PC-3 (cell line): ENCODE measurements around the gene ARHGEF4. TPM values are rescaled to one million over a fixed set of nuclear protein-coding genes. Genes with fewer than 3 reads are reported as not detected.

Source experiments
- ATAC-seq: fragments of 200-7000 bp; cut with Tn5 transposase; 2 replicates; pipeline ENCODE4 v1.9.1; 2020; ENCODE audit warnings: mild to moderate bottlenecking, moderate library complexity
- BruUV-seq: library from RNA; stranded (reverse); fragments of 400-500 nt; replicated peaks from 2 replicates; lab custom pipeline; 2021; lab: Mats Ljungman, UMichigan
- CTCF ChIA-PET: fragments of 300-600 bp; sonication (Branson Sonifier 250); formaldehyde crosslinking; loops from one replicate; lab custom pipeline; 2022; ENCODE audit warnings: antibody characterized with exemption; lab: Charles Lee
- POLR2A ChIA-PET: fragments of 300-600 bp; sonication (Branson Sonifier 250); formaldehyde crosslinking; loops from one replicate; lab custom pipeline; 2022; ENCODE audit warnings: antibody characterized with exemption; ENCODE audit not compliant: unreplicated experiment; lab: Charles Lee
- DNase-seq: peaks from one replicate; pipeline ENCODE4 v3.0.0-alpha.2; 2015
- H2AFZ ChIP-seq: fragments of 300-600 bp; sonication (generic); 2 replicates; pipeline ENCODE4 v1.6.0; 2016; ENCODE audit warnings: antibody characterized with exemption, low read length
- H3F3A ChIP-seq: fragments of 300-600 bp; sonication (generic); one replicate; pipeline ENCODE4 v1.6.0; 2017; ENCODE audit warnings: antibody characterized with exemption, low read length, control low read depth, mild to moderate bottlenecking; ENCODE audit not compliant: unreplicated experiment
- H3K27ac ChIP-seq: fragments of 300-600 bp; sonication (generic); 2 replicates; pipeline ENCODE4 v1.5.1; 2016; ENCODE audit warnings: mild to moderate bottlenecking, low read length
- H3K27me3 ChIP-seq: fragments of 300-600 bp; sonication (generic); 2 replicates; pipeline ENCODE4 v1.6.1; 2016; ENCODE audit warnings: low read length, mixed read lengths
- H3K36me3 ChIP-seq: fragments of 300-600 bp; sonication (generic); 2 replicates; pipeline ENCODE4 v1.6.1; 2016; ENCODE audit warnings: low read depth, mixed run types, low read length, mixed read lengths
- H3K4me1 ChIP-seq: fragments of 300-600 bp; sonication (generic); 2 replicates; pipeline ENCODE4 v1.5.1; 2016; ENCODE audit warnings: low read length; ENCODE audit not compliant: insufficient read depth
- H3K4me2 ChIP-seq: fragments of 300-600 bp; sonication (generic); 2 replicates; pipeline ENCODE4 v1.6.0; 2016; ENCODE audit warnings: low read length
- H3K4me3 ChIP-seq: fragments of 300-600 bp; sonication (generic); 2 replicates; pipeline ENCODE4 v1.5.1; 2016; ENCODE audit warnings: mild to moderate bottlenecking, low read length, mixed read lengths
- H3K79me2 ChIP-seq: fragments of 300-600 bp; sonication (generic); 2 replicates; pipeline ENCODE4 v1.6.1; 2017; ENCODE audit warnings: low read length, mixed read lengths
- H3K9ac ChIP-seq: fragments of 300-600 bp; sonication (generic); 2 replicates; pipeline ENCODE4 v1.6.0; 2016; ENCODE audit warnings: mild to moderate bottlenecking, low read length
- H3K9me2 ChIP-seq: fragments of 300-600 bp; sonication (generic); replicated peaks from 2 replicates; pipeline ENCODE4 v1.6.1; 2016; ENCODE audit warnings: mixed run types, low read length, mixed read lengths
- H3K9me3 ChIP-seq: fragments of 300-600 bp; sonication (generic); 2 replicates; pipeline ENCODE4 v1.6.1; 2016; ENCODE audit warnings: low read length, mixed read lengths
- H4K20me1 ChIP-seq: fragments of 300-600 bp; sonication (generic); 2 replicates; pipeline ENCODE4 v1.6.1; 2016; ENCODE audit warnings: low read length, mixed read lengths
- EZH2 ChIP-seq: fragments of 300-600 bp; sonication (generic); IDR thresholded peaks from one replicate; pipeline ENCODE4 v1.6.1; 2017; ENCODE audit warnings: antibody characterized with exemption, mild to moderate bottlenecking, low read length; ENCODE audit not compliant: unreplicated experiment
- EZH2phosphoT487 ChIP-seq: fragments of 300-600 bp; sonication (generic); IDR thresholded peaks from 2 replicates; pipeline ENCODE4 v1.6.1; 2018; ENCODE audit warnings: mild to moderate bottlenecking, antibody characterized with exemption, low read length, borderline replicate concordance
- intact Hi-C: fragments of 100-400 bp; cut with micrococcal nuclease; formaldehyde crosslinking; loops from 2 replicates; pipeline ENCODE4 v1.9.0; 2023
- total RNA-seq: library from RNA; depleted of rRNA; stranded (reverse); fragments of >200 nt; gene quantifications from 2 replicates; pipeline ENCODE4 v1.2.3, GENCODE V29; 2014
- TF ChIP-seq, protein P1 (sequence below): fragments of 300-600 bp; sonication (generic); conservative IDR thresholded peaks from 2 replicates; pipeline ENCODE4 v1.5.1; 2017; ENCODE audit warnings: antibody characterized with exemption, low read depth, mild to moderate bottlenecking, low read length

ARHGEF4 gene
- total RNA-seq, 1 experiment from 2014 or later, result 21.5 TPM

GRCh38 chr2:130873700-130874346 is 37.1 kb downstream of the ARHGEF4 start:
- intact Hi-C loops, result loop anchor here (1.0 to 5.0 kb wide), 2 partner anchors 48 to 77 kb away; no protein-coding TSS in a partner anchor
- POLR2A ChIA-PET, result no interaction called here
- Histone ChIP-seq H3K9me2 (no peaks in the 10 kb centered on the region), H3K4me3 (no peak overlapping the region), H3K79me2 (no peaks in the 10 kb centered on the region), H3K27me3 (no peaks in the 10 kb centered on the region), H3K4me2 (no peak overlapping the region), H3K27ac (no peak overlapping the region), H3K4me1 (no peaks in the 10 kb centered on the region), H3K9me3 (no peaks in the 10 kb centered on the region), H3K9ac (no peak overlapping the region), H3K36me3 (no peaks in the 10 kb centered on the region), H4K20me1 (no peaks in the 10 kb centered on the region), H3F3A (no peaks in the 10 kb centered on the region), H2AFZ (no peak overlapping the region)
- BruUV-seq, result no TSS peak
- DNase-seq (peak; percentile 76), ATAC-seq (peak; percentile 90)
- CTCF ChIA-PET, result interaction anchor here (0.6 to 1.6 kb wide), 2 partner anchors 75 to 76 kb away, joined by 5 to 23 read pairs; no protein-coding TSS in a partner anchor
- no peak for TF ChIP-seq EZH2
- TF ChIP-seq, protein P1, sequence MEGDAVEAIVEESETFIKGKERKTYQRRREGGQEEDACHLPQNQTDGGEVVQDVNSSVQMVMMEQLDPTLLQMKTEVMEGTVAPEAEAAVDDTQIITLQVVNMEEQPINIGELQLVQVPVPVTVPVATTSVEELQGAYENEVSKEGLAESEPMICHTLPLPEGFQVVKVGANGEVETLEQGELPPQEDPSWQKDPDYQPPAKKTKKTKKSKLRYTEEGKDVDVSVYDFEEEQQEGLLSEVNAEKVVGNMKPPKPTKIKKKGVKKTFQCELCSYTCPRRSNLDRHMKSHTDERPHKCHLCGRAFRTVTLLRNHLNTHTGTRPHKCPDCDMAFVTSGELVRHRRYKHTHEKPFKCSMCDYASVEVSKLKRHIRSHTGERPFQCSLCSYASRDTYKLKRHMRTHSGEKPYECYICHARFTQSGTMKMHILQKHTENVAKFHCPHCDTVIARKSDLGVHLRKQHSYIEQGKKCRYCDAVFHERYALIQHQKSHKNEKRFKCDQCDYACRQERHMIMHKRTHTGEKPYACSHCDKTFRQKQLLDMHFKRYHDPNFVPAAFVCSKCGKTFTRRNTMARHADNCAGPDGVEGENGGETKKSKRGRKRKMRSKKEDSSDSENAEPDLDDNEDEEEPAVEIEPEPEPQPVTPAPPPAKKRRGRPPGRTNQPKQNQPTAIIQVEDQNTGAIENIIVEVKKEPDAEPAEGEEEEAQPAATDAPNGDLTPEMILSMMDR, result peak; percentile 80

- POLR2A ChIA-PET, result no interaction called here
- no peaks in the 10 kb centered on the region for H4K20me1 ChIP-seq
- H3K27me3 ChIP-seq, result no peaks in the 10 kb centered on the region
- no peaks in the 10 kb centered on the region for H3K9me2 ChIP-seq
- TF ChIP-seq, protein P1, result no peak
- no peak for TF ChIP-seq EZH2
- no peak for TF ChIP-seq EZH2phosphoT487
- H3K36me3 ChIP-seq, result no peaks in the 10 kb centered on the region
- CTCF ChIA-PET, result interaction anchor here (1.6 kb wide), 1 partner anchor 77 kb away, joined by 23 read pairs; no protein-coding TSS in a partner anchor
- H3K79me2 ChIP-seq, result no peaks in the 10 kb centered on the region
- BruUV-seq, result no TSS peak
- H2AFZ ChIP-seq, result no peak overlapping the region
- H3F3A ChIP-seq, result no peaks in the 10 kb centered on the region
- no peaks in the 10 kb centered on the region for H3K4me1 ChIP-seq
- DNase-seq (no peak), ATAC-seq (no peak)
- H3K9ac ChIP-seq, result no peak overlapping the region
- no peaks in the 10 kb centered on the region for H3K9me3 ChIP-seq
- intact Hi-C loops, result loop anchor here (5.0 kb wide), 1 partner anchor 48 kb away; no protein-coding TSS in a partner anchor
- no peak overlapping the region for H3K4me3 ChIP-seq
- H3K4me2 ChIP-seq, result no peak overlapping the region
- H3K27ac ChIP-seq, result no peak overlapping the region
Observed at GRCh38 chr2:130874512-130874911, 37.8 kb downstream of the ARHGEF4 start.

GRCh38 chr2:130875935-130876334 is 39.2 kb downstream of the ARHGEF4 start:
- TF ChIP-seq EZH2, result no peak
- no peak for TF ChIP-seq EZH2phosphoT487
- TF ChIP-seq, protein P1, result no peak

More at GRCh38 chr2:130875935-130876334, 39.2 kb downstream of the ARHGEF4 start:
- Histone ChIP-seq H3K9ac (no peak overlapping the region), H3F3A (no peaks in the 10 kb centered on the region), H3K36me3 (no peaks in the 10 kb centered on the region), H2AFZ (no peak overlapping the region), H3K4me3 (no peak overlapping the region), H3K27me3 (no peaks in the 10 kb centered on the region), H3K79me2 (no peaks in the 10 kb centered on the region), H3K27ac (no peak overlapping the region), H3K4me2 (no peak overlapping the region), H3K9me2 (no peaks in the 10 kb centered on the region), H3K4me1 (0 out of 2 replicates have a peak, but pooled peaks cover 2% of the 10 kb centered on the region), H3K9me3 (no peaks in the 10 kb centered on the region), H4K20me1 (no peaks in the 10 kb centered on the region)
- intact Hi-C loops, result no loop called here
- POLR2A ChIA-PET, result no interaction called here
- BruUV-seq, result no TSS peak
- DNase-seq (no peak), ATAC-seq (no peak)
- CTCF ChIA-PET, result interaction anchor here (1.6 kb wide), 1 partner anchor 78 kb away, joined by 4 read pairs; no protein-coding TSS in a partner anchor
